GM12873 (cell line): ENCODE measurements around the gene MTFR1L.

Experiments
- TF ChIP-seq, protein P1 (sequence below): IDR thresholded peaks from 2 replicates; pipeline ENCODE4 v1.5.1; 2012; ENCODE audit warnings: low read depth, mild to moderate bottlenecking, moderate library complexity, low read length, control low read depth; ENCODE audit not compliant: insufficient read depth; ENCODE audit errors: missing control alignments

The MTFR1L gene

DNA sequence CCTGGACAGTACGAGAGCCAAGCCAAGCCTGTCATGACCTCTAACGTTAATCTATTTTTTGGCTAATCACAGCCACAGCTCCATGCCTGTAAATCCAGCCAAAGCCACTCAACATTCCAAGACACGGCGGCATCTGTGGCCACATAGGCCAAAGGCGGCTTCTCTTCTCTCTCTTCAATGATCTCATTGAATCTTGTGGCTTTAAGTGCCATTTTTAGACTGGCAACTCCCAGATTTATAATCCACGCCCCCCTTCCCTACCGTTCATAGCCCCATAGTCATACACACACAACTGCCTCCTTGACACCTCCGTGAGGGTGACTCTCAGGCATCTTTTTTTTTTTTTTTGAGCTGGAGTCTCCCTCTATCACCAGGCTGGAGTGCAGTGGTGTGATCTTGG is 25.4 kb upstream of the MTFR1L start:
- TF ChIP-seq, protein P1, sequence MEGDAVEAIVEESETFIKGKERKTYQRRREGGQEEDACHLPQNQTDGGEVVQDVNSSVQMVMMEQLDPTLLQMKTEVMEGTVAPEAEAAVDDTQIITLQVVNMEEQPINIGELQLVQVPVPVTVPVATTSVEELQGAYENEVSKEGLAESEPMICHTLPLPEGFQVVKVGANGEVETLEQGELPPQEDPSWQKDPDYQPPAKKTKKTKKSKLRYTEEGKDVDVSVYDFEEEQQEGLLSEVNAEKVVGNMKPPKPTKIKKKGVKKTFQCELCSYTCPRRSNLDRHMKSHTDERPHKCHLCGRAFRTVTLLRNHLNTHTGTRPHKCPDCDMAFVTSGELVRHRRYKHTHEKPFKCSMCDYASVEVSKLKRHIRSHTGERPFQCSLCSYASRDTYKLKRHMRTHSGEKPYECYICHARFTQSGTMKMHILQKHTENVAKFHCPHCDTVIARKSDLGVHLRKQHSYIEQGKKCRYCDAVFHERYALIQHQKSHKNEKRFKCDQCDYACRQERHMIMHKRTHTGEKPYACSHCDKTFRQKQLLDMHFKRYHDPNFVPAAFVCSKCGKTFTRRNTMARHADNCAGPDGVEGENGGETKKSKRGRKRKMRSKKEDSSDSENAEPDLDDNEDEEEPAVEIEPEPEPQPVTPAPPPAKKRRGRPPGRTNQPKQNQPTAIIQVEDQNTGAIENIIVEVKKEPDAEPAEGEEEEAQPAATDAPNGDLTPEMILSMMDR = no peak

DNA sequence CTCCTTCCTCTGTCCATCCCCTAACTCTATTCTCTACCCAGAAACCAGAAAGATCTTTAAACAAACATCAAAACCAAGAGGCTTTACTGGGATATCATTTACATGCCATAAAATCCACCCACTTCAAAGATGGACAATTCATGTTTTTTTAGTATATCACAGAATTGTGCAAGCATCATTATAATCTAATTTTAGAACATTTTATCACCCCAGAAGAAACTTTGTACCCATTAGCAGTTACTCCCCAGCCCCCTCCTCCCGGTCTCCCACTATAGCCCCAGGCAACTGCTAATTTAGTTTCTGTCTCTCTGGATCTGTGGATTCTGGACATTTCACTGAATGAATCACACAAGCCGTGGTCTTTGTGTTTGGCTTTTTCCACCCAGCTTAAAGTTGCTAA is 24.5 kb upstream of the MTFR1L start:
- TF ChIP-seq, protein P1 = no peak

DNA sequence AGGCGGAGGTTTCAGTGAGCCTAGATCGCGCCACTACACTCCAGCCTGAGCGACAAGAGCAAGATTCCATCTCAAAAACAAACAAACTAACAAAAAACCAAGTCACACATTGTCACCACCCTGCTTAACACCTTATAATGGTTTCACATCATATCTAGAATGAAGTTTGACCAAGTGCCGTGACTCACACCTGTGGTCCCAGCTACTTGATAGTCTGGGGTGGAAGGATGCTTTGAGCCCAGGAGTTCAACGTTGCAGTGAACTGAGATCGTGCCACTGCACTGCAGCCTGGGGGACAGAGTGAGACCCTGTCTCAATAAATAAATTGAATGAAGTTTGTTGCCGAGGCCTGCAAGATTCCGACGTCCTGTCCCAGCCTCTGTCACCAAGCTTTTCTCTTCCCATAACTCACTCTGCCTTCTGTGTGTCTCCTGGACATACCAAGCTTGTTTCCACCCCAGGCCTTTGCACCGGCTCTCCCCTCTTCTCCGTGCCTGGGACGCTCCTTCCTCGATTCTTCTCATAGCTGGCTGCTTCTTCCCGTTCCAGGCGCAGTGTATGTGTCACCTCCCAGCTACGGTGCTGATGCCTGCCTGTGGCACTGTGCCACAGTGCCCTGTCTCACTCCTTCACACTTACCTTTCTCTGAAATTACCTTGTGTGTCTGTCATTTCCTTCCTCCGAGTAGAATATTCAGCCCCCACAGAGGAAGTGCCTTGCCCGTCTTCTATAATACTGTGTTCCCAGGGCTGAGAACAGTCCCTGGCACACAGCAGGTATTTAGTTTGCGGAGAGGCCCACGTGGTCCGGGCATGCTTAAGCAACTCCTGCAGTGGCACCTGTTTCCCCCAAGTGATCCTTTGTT is 23.6 kb upstream of the MTFR1L start:
- TF ChIP-seq, protein P1 = no peak

DNA sequence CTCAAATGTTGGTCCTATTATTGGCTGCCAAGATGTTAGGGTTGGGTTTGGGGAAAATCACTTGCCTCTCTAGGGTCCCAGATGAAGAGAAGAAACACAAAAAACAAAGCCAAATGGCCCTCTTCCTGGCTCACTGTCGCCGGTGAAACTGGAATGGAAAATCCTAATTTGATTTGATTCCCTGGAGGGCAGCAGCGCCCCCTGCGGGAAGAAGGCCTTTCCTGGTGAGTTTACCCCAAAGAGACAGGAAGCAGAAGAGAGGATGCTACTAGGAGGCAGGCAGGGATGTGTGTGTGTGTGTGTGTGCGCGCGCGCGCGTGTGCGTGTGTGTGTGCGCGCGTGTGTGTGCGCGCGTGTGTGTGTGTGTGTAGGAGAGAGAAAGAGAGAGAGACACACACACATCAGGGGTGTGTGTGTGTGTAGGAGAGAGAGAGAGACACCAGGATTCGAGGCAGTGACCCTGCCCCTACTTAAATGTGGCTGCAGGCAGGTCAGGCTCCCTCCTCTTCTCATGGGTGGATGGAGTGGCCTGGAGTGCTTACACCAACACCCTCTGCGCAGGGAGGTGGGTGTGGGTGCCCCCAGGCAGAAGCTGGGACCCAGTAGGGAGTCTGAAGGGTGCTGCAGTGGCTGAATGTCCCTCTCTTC is 22.8 kb upstream of the MTFR1L start:
- TF ChIP-seq, protein P1 = peak; percentile 80

- TF ChIP-seq, protein P1 = peak; percentile 65
Observed at GRCh38 chr1:25797939-25798338, 21.8 kb upstream of the MTFR1L start.

- TF ChIP-seq, protein P1 = no peak
Observed at GRCh38 chr1:25798666-25799351, 20.9 kb upstream of the MTFR1L start.
